DMS114 treated with DMSO at 0.1 percent for 48 hours (cell line): ENCODE results near the gene CRABP1.

Source experiments
- DNase-seq: peaks from one replicate; lab custom pipeline; 2025; ENCODE audit not compliant: unreplicated experiment; lab: John Stamatoyannopoulos, UW

The CRABP1 gene

GRCh38 chr15:78316283-78317083 lies 23.7 kb upstream of the CRABP1 start:
- no peak for DNase-seq

GRCh38 chr15:78317145-78317836 lies 22.9 kb upstream of the CRABP1 start:
- DNase-seq: no peak

- DNase-seq: no peak
These were observed 20.6 kb upstream of the CRABP1 start for GRCh38 chr15:78319588-78319987.

GRCh38 chr15:78320183-78320582 lies 20.0 kb upstream of the CRABP1 start:
- DNase-seq: no peak

GRCh38 chr15:78321041-78321570 lies 19.0 kb upstream of the CRABP1 start:
- no peak for DNase-seq

GRCh38 chr15:78321786-78322185 lies 18.4 kb upstream of the CRABP1 start:
- DNase-seq: no peak

GRCh38 chr15:78322243-78322642 lies 17.9 kb upstream of the CRABP1 start:
- DNase-seq: no peak

- DNase-seq: no peak
These were observed 17.2 kb upstream of the CRABP1 start for GRCh38 chr15:78322724-78323521.

- DNase-seq: no peak
These were observed 16.5 kb upstream of the CRABP1 start for GRCh38 chr15:78323693-78324092.

- DNase-seq: no peak
These were observed 16.0 kb upstream of the CRABP1 start for GRCh38 chr15:78324144-78324543.

GRCh38 chr15:78325092-78325843 lies 14.9 kb upstream of the CRABP1 start:
- DNase-seq: no peak

GRCh38 chr15:78327466-78327865 lies 12.7 kb upstream of the CRABP1 start:
- DNase-seq: no peak

GRCh38 chr15:78329625-78330024 lies 10.5 kb upstream of the CRABP1 start:
- no peak for DNase-seq

- no peak for DNase-seq
These were observed 5.3 kb upstream of the CRABP1 start for GRCh38 chr15:78334845-78335244.

- no peak for DNase-seq
These were observed 4.2 kb upstream of the CRABP1 start for GRCh38 chr15:78335985-78336384.

GRCh38 chr15:78338781-78339180 lies 1.4 kb upstream of the CRABP1 start:
- no peak for DNase-seq

- no peak for DNase-seq
These were observed 594 bp upstream of the CRABP1 start for GRCh38 chr15:78339559-78339958.

- DNase-seq: peak; percentile 20
These were observed 1.2 kb downstream of the CRABP1 start for GRCh38 chr15:78341057-78341987.

GRCh38 chr15:78342021-78342420 lies 1.9 kb downstream of the CRABP1 start:
- no peak for DNase-seq
